ENCODE data around the gene BYSL. TPM values are rescaled to one million over a fixed set of nuclear protein-coding genes. Genes with fewer than 3 reads are reported as not detected.

The BYSL gene
- total RNA-seq, 1 experiment from 2014 or later, result 58.0 TPM

GRCh38 chr6:41892921-41893564 is 28.3 kb upstream of the BYSL start:
- Mint-ChIP-seq H3K9me3 (ENCODE audit: unreplicated experiment) (no peaks in the 10 kb centered on the region), H3K4me3 (ENCODE audit: unreplicated experiment) (no peak overlapping the region), H3K4me1 (ENCODE audit: insufficient read depth, unreplicated experiment) (peaks cover 9% of the 10 kb centered on the region), H3K36me3 (ENCODE audit: insufficient read depth, unreplicated experiment) (no peaks in the 10 kb centered on the region), H3K27ac (ENCODE audit: low read depth, unreplicated experiment) (no peak overlapping the region), H3K27me3 (ENCODE audit: insufficient read depth, unreplicated experiment) (no peaks in the 10 kb centered on the region)
- ChIA-PET POLR2A (interaction anchor here (0.7 to 1.2 kb wide), 2 partner anchors 28 to 1022 kb away, joined by 3 to 5 read pairs; partner anchors contain the start of genes BYSL and MED20), CTCF (interaction anchor here (0.9 kb wide), 1 partner anchor 152 kb away, joined by 3 read pairs; no protein-coding TSS in a partner anchor)
- no TSS peak for BruUV-seq (replicated peaks)
- no peak for DNase-seq (ENCODE audit: unreplicated experiment)
- TF ChIP-seq CTCF (IDR thresholded peaks at IDR 0.05; ENCODE audit: unreplicated experiment), result no peak
- intact Hi-C loops (cut with micrococcal nuclease), result no loop called here

DNA sequence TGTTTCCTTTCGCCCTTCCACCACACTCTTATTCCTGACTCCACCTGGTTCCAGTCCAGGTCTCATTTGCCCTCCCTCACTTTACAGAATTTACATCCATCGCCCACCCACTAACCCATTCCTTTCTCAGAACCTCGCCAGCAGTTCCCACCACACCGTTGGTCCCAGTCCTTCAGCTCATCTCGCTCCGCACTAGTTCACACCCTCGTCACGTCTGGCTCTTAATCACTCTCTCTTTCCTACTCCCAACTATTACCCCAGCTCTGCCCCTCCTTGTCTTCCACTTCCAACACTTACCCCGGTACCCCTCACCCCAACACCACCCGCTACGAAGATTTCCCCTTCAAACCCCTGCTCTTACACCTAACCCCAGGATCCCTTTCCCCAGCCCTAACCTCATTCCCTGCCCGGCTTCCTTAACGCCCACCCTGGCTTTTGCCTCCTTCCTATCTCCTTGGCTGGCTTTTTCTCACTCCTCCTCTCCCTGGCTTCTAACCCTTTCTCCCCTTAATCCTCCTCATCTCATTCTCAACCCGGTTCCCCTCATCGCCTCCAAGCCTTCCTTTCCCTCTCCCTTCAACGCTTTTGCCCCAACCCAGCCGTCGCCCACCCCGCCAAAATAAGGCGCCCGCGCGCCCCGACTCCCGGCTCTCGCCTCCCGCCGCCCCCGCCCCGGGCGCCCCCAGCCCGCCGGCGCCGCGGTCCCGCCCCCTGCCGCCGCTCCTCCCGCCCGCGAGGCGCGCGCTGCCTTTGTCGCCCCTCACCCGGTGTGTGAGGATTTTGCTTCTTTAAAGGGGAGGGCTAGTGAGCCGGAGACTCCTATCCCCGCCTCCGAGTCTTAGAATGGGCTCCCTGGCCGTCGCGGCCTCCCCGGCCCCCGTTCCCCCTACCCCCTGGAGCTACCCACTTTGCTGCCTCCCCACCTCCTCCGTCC is 26.7 kb upstream of the BYSL start:
- H3K36me3 Mint-ChIP-seq (ENCODE audit: insufficient read depth, unreplicated experiment), result peaks cover 9% of the 10 kb centered on the region
- H3K27ac Mint-ChIP-seq (ENCODE audit: low read depth, unreplicated experiment), result no peak overlapping the region
- ChIA-PET CTCF (interaction anchor here (0.7 to 1.9 kb wide), 4 partner anchors 12 to 108 kb away, joined by 3 to 7 read pairs (median 4); no protein-coding TSS in a partner anchor), POLR2A (interaction anchor here (0.6 to 3.0 kb wide), 8 partner anchors 12 to 150 kb away, joined by 3 to 35 read pairs (median 4); partner anchors contain the start of genes BYSL, MED20 and TOMM6)
- no peak for DNase-seq (ENCODE audit: unreplicated experiment)
- no peak overlapping the region for H3K4me3 Mint-ChIP-seq (ENCODE audit: unreplicated experiment)
- peaks cover 9% of the 10 kb centered on the region for H3K4me1 Mint-ChIP-seq (ENCODE audit: insufficient read depth, unreplicated experiment)
- no peaks in the 10 kb centered on the region for H3K27me3 Mint-ChIP-seq (ENCODE audit: insufficient read depth, unreplicated experiment)
- intact Hi-C loops (cut with micrococcal nuclease), result loop anchor here (1.0 kb wide), 1 partner anchor 42 kb away; no protein-coding TSS in a partner anchor
- no TSS peak for BruUV-seq (replicated peaks)
- no peaks in the 10 kb centered on the region for H3K9me3 Mint-ChIP-seq (ENCODE audit: unreplicated experiment)
- no peak for TF ChIP-seq CTCF (IDR thresholded peaks at IDR 0.05; ENCODE audit: unreplicated experiment)

GRCh38 chr6:41895300-41896233 is 25.7 kb upstream of the BYSL start, which contains the start of gene USP49:
USP49 (minus strand) TSS chr6:41895375; CDS start chr6:41806983, 88,392 bp downstream.
- no peak within 1 kb of the TSS for H3K4me3 Mint-ChIP-seq (ENCODE audit: unreplicated experiment)
- peaks cover 9% of the 10 kb centered on the region for H3K36me3 Mint-ChIP-seq (ENCODE audit: insufficient read depth, unreplicated experiment)
- H3K27ac Mint-ChIP-seq (ENCODE audit: low read depth, unreplicated experiment), result no peak within 1 kb of the TSS
- intact Hi-C loops (cut with micrococcal nuclease), result loop anchor here (1.0 kb wide), 1 partner anchor 41 kb away; no protein-coding TSS in a partner anchor
- no peaks in the 10 kb centered on the region for H3K27me3 Mint-ChIP-seq (ENCODE audit: insufficient read depth, unreplicated experiment)
- BruUV-seq (replicated peaks), result no TSS peak
- POLR2A ChIA-PET, result interaction anchor here (0.6 to 3.0 kb wide), 16 partner anchors 8 to 155 kb away, joined by 3 to 35 read pairs (median 4); partner anchors contain the start of genes BYSL, MED20, TAF8 and TOMM6
- peak; percentile 77 for DNase-seq (ENCODE audit: unreplicated experiment)
- peaks cover 9% of the 10 kb centered on the region for H3K4me1 Mint-ChIP-seq (ENCODE audit: insufficient read depth, unreplicated experiment)
- CTCF ChIA-PET, result interaction anchor here (1.0 to 1.9 kb wide), 4 partner anchors 25 to 110 kb away, joined by 3 to 7 read pairs (median 5); partner anchors contain the start of genes BYSL and MED20
- no peaks in the 10 kb centered on the region for H3K9me3 Mint-ChIP-seq (ENCODE audit: unreplicated experiment)
- no peak for TF ChIP-seq CTCF (IDR thresholded peaks at IDR 0.05; ENCODE audit: unreplicated experiment)

Data from MCF 10A (cell line).